Cardiac fibroblast (primary cell): ENCODE measurements around the gene CMTM3.

ENCODE experiments used
- DNase-seq, 2 donors: peaks; one replicate each; pipeline versions ENCODE4 v3.0.0 to v3.0.0-alpha.2; 2010; ENCODE audit warnings: low read depth in 2 of 2
- H3K4me3 ChIP-seq, 2 donors: replicated peaks in 1 of 2; 1 replicate in 1 of 2; 2 replicates in 1 of 2; pipeline ENCODE4 v1.5.1; 2011; ENCODE audit warnings: low read depth in 2 of 2, low read length in 2 of 2, mild to moderate bottlenecking in 2 of 2, moderate library complexity in 1 of 2
- TF ChIP-seq, protein P1 (sequence below): IDR thresholded peaks from one replicate; pipeline ENCODE4 v1.5.1; 2011; ENCODE audit warnings: low read depth, mild to moderate bottlenecking, low read length, inconsistent platforms

Gene CMTM3

GRCh38 chr16:66617728-66618127, 13.2 kb downstream of the CMTM3 start:
- no peak overlapping the region for H3K4me3 ChIP-seq
- TF ChIP-seq, protein P1, sequence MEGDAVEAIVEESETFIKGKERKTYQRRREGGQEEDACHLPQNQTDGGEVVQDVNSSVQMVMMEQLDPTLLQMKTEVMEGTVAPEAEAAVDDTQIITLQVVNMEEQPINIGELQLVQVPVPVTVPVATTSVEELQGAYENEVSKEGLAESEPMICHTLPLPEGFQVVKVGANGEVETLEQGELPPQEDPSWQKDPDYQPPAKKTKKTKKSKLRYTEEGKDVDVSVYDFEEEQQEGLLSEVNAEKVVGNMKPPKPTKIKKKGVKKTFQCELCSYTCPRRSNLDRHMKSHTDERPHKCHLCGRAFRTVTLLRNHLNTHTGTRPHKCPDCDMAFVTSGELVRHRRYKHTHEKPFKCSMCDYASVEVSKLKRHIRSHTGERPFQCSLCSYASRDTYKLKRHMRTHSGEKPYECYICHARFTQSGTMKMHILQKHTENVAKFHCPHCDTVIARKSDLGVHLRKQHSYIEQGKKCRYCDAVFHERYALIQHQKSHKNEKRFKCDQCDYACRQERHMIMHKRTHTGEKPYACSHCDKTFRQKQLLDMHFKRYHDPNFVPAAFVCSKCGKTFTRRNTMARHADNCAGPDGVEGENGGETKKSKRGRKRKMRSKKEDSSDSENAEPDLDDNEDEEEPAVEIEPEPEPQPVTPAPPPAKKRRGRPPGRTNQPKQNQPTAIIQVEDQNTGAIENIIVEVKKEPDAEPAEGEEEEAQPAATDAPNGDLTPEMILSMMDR: no peak
- DNase-seq: no peak

DNA sequence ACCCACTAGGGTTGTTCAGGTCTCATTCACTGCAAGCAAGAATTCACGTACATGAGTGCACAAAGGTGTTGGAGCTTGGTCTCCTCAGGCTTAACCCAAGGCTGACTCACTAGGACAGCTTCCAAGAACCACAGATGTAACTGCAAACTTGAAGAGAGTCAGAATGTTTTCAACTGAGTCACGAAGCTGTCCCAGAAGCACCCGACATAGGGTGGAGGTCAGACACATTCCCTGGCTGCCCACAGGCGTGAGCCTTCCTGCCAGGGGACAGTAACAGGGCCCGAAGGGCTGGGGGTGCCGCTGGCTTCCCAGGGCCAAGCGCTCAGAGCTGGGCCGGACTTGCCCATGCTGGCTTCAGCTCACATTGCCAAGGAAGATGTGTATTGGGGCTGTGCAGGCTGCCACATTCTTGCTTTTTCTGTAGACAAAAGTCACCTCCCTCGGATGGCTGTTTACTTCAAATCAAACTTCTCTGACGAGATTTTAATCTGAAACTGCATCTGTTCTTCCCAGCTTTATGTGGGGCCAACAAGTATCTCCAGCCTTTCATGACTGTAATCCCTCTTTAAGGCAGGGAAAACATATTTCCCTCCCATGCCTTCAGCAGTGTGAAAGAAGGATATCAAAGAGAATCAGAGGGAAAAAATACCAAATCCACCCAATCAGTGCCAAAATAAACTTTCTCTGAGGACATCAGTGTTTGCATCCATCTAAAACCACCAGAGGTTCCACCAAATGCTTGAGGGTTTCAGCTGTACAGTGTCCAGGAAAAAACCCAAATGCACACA, 14.3 kb downstream of the CMTM3 start:
- TF ChIP-seq, protein P1: no peak
- DNase-seq: peak; percentile 84 to 98
- H3K4me3 ChIP-seq: no peak overlapping the region

DNA sequence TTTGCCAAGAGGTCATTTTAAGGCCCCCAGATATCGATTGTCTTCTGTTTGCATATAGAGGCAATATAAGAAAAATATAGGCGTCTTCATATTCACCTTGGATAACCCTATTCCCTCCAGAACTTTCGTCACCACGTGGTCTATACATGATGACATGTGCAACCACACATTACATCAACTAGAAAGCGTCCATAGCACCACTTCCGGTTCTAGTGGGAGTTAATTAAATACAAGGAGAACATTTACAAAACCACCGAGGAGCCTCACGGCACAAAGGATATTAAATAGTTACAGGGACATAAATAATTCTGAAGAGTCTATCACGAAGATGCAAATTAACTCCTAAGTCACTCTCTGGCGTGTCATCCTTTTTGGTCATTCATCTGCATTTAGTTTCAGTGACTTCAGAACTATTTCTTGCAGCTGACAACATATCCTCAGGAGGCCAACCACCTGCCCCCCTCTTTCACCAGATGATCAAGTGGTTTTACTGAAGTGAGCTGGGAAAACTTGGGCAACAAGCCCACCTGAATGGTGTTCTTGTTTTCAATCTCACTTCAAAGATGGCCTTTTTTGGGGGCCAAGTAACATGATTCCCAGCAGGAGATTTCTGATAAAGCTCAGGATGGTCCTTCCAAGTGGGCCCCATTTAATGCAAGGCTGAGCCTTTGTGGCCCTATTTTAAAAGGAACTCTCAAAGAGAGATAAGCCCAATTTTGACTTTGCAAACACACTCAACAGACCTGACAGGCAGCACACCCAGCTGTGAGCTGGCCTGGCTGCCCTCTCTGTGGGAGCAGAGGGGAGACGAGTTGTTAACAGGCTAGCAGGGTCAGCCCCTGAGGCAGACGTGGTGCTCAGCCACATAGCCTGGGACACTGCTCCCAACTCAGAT, 15.3 kb downstream of the CMTM3 start:
- peak; percentile 66 to 76 for DNase-seq
- TF ChIP-seq, protein P1: no peak
- no peak overlapping the region for H3K4me3 ChIP-seq

DNA sequence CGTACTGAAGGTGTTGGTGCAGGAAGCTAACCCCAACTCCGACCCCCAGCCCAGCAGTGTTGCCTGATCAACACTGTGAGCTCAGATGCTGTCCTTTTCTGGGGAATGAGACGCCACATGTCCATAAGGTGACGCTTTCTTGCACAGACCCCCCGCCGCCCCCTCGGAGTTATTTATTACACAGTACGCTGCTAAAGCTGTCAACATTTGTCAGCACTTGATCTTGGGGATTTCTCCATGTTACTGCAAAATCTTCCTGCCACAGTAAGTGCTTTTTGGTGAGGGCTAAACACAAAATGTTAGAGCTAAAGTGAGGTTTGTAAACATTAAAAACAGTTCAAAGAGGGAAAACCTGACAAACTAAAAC, 15.9 kb downstream of the CMTM3 start:
- H3K4me3 ChIP-seq: no peak overlapping the region
- TF ChIP-seq, protein P1: no peak
- no peak for DNase-seq

GRCh38 chr16:66621973-66622372, 17.5 kb downstream of the CMTM3 start:
- no peak for DNase-seq
- TF ChIP-seq, protein P1: no peak
- no peak overlapping the region for H3K4me3 ChIP-seq

- no peak overlapping the region for H3K4me3 ChIP-seq
- no peak for DNase-seq
- TF ChIP-seq, protein P1: no peak
These were observed 18.4 kb downstream of the CMTM3 start for GRCh38 chr16:66622863-66623262.
